Activated CD4-positive, alpha-beta T cell treated with anti-CD3 and anti-CD28 coated beads, Interleukin-2, amount 50 U/mL, for 16 hours (primary cell): ENCODE measurements around the gene LOXL3.

ENCODE experiments used
- DNase-seq: peaks from one replicate; pipeline ENCODE4 v3.0.0-alpha.2; 2020

The LOXL3 gene

DNA sequence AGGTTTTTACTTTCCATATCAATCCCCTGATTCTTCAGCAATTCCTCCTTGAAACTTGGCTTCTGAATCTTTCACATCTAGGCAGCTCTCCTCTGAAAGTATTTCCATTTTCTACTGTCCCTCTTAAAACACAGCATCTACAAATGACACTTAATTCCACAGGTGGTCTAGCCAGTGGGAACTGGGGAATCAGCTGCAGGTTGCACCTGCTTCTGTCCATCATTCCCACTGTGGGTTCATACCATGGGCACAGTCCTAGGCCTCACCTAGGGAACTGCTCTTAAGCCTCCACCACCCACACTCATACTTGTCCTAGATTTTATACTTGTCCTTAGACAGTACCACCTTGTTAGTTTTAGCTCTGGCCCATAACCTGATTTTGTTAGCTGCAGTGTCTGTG is 2.2 kb downstream of the LOXL3 start:
- DNase-seq, result no peak

DNA sequence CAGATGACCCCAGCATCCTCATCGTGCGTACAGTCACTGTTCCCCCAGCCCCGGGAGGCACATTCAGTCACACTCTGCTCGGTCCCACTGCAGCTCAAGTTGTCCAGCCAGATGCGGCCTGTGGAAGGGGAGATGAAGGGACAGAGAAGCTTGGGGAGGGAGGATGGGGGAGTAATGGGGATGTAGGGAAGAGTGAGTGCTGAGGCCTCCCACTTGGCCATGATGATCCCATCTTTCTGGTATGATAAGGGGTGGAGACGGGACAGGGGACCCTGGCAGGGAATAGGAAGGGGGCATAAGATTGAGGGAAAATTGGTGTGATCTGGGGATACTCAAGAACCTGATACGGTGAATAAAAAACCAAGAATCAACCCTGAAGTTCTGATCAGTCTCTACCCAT is 3.5 kb downstream of the LOXL3 start:
- no peak for DNase-seq

DNA sequence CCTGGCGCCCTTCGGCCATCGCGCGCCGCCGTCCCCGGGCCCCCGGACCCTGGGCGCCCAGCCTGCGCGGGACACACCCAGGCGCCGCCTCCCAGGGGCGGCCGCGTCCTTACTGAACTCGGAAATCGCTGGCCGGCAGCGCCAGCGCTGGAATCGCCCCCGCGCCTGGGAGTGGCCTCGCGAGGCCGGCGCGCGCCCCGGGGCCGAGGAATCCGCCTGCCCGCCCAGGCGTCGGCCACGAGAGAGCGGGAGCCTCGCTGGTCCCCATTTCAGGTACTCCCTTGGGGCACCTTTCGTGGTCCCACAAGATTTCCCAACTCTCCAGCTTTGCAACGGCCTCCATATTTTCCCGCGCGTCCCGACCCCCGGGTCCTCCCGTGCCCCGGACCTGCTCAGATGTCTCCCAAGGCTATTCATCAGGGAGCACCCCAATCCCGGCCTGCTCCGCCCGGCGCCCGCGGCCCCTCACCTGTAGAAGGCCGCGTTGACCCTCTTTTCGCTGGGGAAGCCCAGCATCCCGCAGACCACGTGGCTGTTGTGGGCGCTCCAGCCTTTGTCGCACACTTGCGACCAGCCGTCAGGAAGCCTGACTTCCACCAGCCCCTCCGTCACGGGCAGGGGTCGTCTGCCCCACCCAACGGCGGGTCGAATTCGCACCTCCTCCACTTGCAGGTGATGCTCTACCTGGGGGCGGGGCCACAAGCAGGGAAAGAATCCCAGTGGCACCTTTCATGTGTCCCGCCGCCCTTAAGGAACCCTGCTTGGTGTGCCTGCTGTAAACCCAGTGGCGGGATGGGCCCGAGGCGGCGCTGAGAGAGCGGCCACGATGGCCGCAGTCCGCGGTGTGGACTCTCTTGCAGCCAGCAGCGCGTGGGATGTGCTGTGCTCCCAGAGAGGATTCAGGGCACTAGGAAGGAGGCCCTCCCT is 4.6 kb downstream of the LOXL3 start:
- no peak for DNase-seq

GRCh38 chr2:74548285-74548899 is 5.3 kb downstream of the LOXL3 start:
- no peak for DNase-seq

DNA sequence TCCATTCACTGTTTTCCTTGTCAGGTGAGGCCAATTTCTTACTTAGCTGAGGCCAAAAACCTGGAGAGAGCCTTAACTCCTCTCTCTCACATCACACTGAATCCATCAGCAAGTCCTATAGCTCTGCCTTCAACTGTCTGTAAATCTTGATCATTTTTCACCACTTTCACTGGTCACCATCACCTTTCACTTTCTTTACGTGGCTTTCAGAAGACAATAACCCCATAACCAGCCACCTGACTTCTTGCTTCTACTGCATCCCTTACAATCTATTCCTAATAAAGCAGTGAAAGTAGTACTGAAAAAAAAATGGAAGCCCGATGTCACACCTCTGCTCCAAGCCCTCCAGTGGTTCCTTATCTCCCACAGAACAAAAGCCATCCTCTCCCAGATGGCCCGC is 7.7 kb downstream of the LOXL3 start:
- DNase-seq, result no peak

DNA sequence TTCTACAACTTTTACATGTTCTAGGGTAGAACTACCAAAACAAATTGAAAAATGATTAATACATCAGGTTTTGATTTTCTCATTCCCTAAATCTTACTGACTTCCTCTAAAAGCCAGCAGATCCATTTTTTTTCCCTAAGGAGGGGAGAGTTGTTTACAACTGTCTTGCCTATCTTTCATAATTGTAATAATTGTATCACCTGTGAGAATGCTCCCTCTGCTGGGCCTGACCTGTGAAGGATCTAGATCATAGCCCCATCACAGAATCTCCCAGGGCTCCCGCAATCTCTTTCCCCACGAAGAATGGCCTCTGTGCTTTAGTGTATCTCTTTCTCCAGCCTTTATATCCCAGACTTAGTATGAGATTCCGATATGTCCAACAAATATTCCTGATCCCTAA is 9.1 kb downstream of the LOXL3 start:
- no peak for DNase-seq

- DNase-seq, result no peak
Measured at GRCh38 chr2:74542978-74543377, 10.8 kb downstream of the LOXL3 start.

DNA sequence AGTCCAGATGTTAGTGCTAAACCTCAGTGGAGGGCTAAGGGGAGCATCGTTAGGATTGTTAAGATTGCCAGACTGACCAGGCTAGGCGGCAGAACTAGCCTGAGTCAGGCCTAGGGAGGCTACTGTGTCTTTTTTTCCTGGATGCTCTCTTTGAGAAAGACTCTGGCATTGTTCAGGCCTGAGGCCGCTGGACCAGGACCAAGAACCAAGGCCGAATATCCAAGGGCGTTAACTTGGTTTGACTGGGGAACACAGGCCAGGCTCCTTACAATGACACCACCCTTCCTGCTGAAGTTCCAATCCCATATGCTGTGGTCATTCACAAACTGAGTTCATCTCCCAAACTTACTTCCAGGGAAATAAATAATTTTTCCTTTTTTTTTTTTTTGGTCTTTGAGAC is 13.5 kb downstream of the LOXL3 start:
- DNase-seq, result no peak

GRCh38 chr2:74538881-74539339 is 14.8 kb downstream of the LOXL3 start:
- DNase-seq, result no peak

DNA sequence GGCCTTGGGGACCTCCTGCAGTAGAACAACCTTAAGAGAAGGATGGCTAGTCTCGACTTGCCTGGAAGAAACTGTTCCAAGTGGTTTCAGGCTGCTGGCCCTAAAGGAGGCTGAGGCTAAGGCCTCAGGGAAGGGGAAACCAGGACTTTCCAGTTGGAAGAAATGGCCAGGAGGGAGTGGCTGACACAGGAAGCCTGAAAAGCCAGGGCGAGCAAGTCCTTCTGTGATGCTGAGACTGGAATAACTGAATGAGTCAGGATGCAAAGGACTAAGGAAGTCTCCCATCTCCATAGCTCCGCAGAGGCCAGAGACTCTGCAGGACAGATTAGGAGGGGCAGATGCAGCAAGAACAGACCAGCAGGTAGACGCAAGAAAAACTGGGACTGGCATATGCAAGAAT is 16.6 kb downstream of the LOXL3 start:
- no peak for DNase-seq

- no peak for DNase-seq
Measured at GRCh38 chr2:74536166-74536950, 17.4 kb downstream of the LOXL3 start.

GRCh38 chr2:74535440-74535965 is 18.2 kb downstream of the LOXL3 start:
- no peak for DNase-seq

DNA sequence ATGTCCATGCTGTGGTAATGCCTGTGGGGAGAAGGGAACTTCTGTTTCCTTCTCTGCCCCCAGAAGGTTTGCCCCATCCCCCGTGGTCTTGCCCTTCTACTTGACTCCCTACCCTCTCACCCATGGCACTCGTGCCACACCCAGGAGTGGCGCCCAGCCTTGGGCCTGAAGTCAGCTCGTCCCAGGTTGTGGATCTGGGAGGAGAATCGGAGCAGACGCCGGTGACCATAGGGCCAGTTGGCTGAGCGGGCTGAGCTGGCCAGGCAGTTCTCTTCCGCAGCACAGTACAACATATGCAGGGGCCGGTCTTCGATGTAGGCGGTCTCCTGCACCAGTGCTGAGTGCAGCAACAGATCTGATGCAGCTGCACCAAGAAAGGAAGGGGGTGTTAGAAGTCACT is 19.3 kb downstream of the LOXL3 start:
- DNase-seq, result no peak

GRCh38 chr2:74533464-74533863 is 20.3 kb downstream of the LOXL3 start:
- DNase-seq, result no peak

- DNase-seq, result peak; percentile 51
Measured at GRCh38 chr2:74532222-74532621, 21.5 kb downstream of the LOXL3 start.

- DNase-seq, result no peak
Measured at GRCh38 chr2:74531666-74532065, 22.1 kb downstream of the LOXL3 start.

- DNase-seq, result peak; percentile 82
Measured at GRCh38 chr2:74530239-74531187, 23.2 kb downstream of the LOXL3 start.

GRCh38 chr2:74529357-74530238 is 24.1 kb downstream of the LOXL3 start, which contains the start of the genes AUP1 and HTRA2:
Gene AUP1 (minus strand): TSS chr2:74529706. CDS start chr2:74529629, 77 bp downstream.
Gene HTRA2 (plus strand): TSS chr2:74529933. CDS start chr2:74530007, 74 bp downstream.
- DNase-seq, result peak; percentile 99

DNA sequence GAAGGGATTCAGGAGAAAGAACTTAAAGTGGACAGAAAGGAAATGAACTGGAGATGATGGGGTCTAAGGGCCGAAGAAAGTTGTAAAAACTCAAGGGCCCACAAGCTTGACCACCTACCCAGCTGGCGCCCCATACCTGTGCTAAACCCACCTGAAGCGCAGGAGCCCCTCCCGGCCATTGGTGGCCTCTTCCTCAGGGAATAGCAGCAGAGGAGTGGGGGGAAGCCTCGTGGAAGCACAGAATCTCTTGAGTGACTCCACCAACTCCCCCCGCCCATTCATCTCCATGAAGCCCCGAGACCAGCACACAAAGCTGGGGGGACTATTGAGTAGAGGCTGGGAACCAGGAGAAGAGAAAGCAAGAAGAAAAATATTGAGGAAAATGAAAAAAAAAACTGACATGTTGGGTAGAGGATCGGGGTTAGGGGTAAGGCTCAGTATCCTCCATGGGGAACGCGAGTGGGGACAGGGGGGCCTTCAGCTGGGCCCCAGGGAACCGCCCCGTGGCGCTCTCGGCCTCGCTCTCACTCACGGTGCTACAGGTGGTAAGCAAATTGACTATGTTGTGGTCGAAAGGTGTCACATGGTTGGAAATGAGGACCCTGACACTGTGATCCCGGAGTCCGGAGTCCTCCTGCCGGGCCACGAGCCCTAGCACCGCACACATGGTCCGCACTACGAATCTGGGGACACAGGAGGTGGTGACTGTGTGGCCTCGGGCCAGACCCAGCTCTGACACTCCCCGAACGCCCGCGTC is 25.0 kb downstream of the LOXL3 start:
- no peak for DNase-seq

GRCh38 chr2:74527741-74528140 is 26.0 kb downstream of the LOXL3 start:
- no peak for DNase-seq
